ENCODE measurements around the gene XPC. TPM values are rescaled to one million over a fixed set of nuclear protein-coding genes. Genes with fewer than 3 reads are reported as not detected.
A peak's percentile ranks its signal among the peaks of the same experiment; 100 is the strongest.

The XPC gene
- polyA plus RNA-seq, 3 donors, result 13.4 to 22.0 (median 15.5) TPM

DNA sequence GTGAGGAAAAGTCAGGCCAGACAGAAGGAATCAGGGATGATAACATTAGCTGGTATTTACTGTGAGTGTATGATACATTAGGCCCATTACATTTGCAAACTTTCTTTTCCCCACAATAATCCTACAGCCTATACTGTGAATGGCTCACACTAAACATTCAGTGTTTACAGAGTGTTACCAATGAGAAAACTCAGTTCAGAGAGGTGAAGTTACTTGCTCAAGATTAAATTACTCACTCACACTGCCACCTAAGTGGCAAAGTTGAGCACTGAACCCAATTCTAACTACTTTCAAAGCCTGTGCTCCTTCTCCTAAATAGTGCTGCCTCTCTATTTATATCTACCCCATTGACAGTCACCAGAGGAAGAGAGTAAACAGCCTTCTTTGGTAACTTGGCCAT lies 8.5 kb downstream of the XPC start:
- Histone ChIP-seq H3K27me3 (ENCODE audit: control insufficient read depth in 2 of 2, insufficient read depth in 2 of 2, low read length in 2 of 2) (no peaks in the 10 kb centered on the region), H3K27ac (ENCODE audit: low read depth in 1 of 2, low read length in 2 of 2) (peak overlapping the region in 1 of 2 donors; percentile 6), H3K4me3 (replicated peaks in 1 of 3; ENCODE audit: low read depth in 2 of 3, low read length in 3 of 3) (no peak overlapping the region), H3K79me2 (ENCODE audit: insufficient read depth, low read length) (peaks cover 3% of the 10 kb centered on the region), H4K20me1 (ENCODE audit: insufficient read depth, low read length) (peaks cover 5% of the 10 kb centered on the region), H2AFZ (ENCODE audit: insufficient read depth, low read depth, low read length, poor library complexity, severe bottlenecking) (no peak overlapping the region), H3K9me3 (replicated peaks in 1 of 2; ENCODE audit: control insufficient read depth in 1 of 2, insufficient read depth in 1 of 2, low read length in 2 of 2) (no peaks in the 10 kb centered on the region), H3K9ac (ENCODE audit: insufficient read depth, low read length, poor library complexity, severe bottlenecking) (no peak overlapping the region), H3K4me1 (ENCODE audit: control insufficient read depth in 1 of 2, insufficient read depth in 2 of 2, low read length in 2 of 2) (no peaks in the 10 kb centered on the region), H3K4me2 (replicated peaks; ENCODE audit: extremely low read depth, low read length, poor library complexity, severe bottlenecking) (no peak overlapping the region), H3K36me3 (replicated peaks in 1 of 2; ENCODE audit: control insufficient read depth in 1 of 2, insufficient read depth in 2 of 2, low read length in 2 of 2) (peaks cover 82% of the 10 kb centered on the region in 2 donors)
- H3K4me3 Mint-ChIP-seq, result no peak overlapping the region
- no peak overlapping the region for H3K27ac Mint-ChIP-seq
- TF ChIP-seq, protein P1, sequence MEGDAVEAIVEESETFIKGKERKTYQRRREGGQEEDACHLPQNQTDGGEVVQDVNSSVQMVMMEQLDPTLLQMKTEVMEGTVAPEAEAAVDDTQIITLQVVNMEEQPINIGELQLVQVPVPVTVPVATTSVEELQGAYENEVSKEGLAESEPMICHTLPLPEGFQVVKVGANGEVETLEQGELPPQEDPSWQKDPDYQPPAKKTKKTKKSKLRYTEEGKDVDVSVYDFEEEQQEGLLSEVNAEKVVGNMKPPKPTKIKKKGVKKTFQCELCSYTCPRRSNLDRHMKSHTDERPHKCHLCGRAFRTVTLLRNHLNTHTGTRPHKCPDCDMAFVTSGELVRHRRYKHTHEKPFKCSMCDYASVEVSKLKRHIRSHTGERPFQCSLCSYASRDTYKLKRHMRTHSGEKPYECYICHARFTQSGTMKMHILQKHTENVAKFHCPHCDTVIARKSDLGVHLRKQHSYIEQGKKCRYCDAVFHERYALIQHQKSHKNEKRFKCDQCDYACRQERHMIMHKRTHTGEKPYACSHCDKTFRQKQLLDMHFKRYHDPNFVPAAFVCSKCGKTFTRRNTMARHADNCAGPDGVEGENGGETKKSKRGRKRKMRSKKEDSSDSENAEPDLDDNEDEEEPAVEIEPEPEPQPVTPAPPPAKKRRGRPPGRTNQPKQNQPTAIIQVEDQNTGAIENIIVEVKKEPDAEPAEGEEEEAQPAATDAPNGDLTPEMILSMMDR (IDR thresholded peaks at IDR 0.05), result no peak
- peaks cover 2% of the 10 kb centered on the region for H3K4me1 Mint-ChIP-seq
- H3K9me3 Mint-ChIP-seq, result no peaks in the 10 kb centered on the region
- intact Hi-C loops (cut with micrococcal nuclease), result no loop called here
- peaks cover 79 to 81% of the 10 kb centered on the region in 2 donors for H3K36me3 Mint-ChIP-seq
- H3K27me3 Mint-ChIP-seq (ENCODE audit: low read depth in 3 of 3), result no peaks in the 10 kb centered on the region
- no peak for DNase-seq

GRCh38 chr3:14169435-14169834 lies 9.0 kb downstream of the XPC start:
- Mint-ChIP-seq H3K4me3 (no peak overlapping the region), H3K9me3 (no peaks in the 10 kb centered on the region), H3K27me3 (ENCODE audit: low read depth in 3 of 3) (no peaks in the 10 kb centered on the region), H3K36me3 (peaks cover 83 to 85% of the 10 kb centered on the region in 2 donors), H3K4me1 (no peaks in the 10 kb centered on the region), H3K27ac (no peak overlapping the region)
- DNase-seq, result no peak
- Histone ChIP-seq H3K27me3 (ENCODE audit: control insufficient read depth in 2 of 2, insufficient read depth in 2 of 2, low read length in 2 of 2) (no peaks in the 10 kb centered on the region), H3K9me3 (replicated peaks in 1 of 2; ENCODE audit: control insufficient read depth in 1 of 2, insufficient read depth in 1 of 2, low read length in 2 of 2) (no peaks in the 10 kb centered on the region), H3K9ac (ENCODE audit: insufficient read depth, low read length, poor library complexity, severe bottlenecking) (no peak overlapping the region), H3K36me3 (replicated peaks in 1 of 2; ENCODE audit: control insufficient read depth in 1 of 2, insufficient read depth in 2 of 2, low read length in 2 of 2) (peaks cover 86 to 87% of the 10 kb centered on the region in 2 donors), H2AFZ (ENCODE audit: insufficient read depth, low read depth, low read length, poor library complexity, severe bottlenecking) (no peak overlapping the region), H3K4me3 (replicated peaks in 1 of 3; ENCODE audit: low read depth in 2 of 3, low read length in 3 of 3) (no peak overlapping the region), H3K79me2 (ENCODE audit: insufficient read depth, low read length) (no peaks in the 10 kb centered on the region), H3K27ac (ENCODE audit: low read depth in 1 of 2, low read length in 2 of 2) (no peak overlapping the region), H3K4me1 (ENCODE audit: control insufficient read depth in 1 of 2, insufficient read depth in 2 of 2, low read length in 2 of 2) (no peaks in the 10 kb centered on the region), H3K4me2 (replicated peaks; ENCODE audit: extremely low read depth, low read length, poor library complexity, severe bottlenecking) (no peak overlapping the region), H4K20me1 (ENCODE audit: insufficient read depth, low read length) (peaks cover 4% of the 10 kb centered on the region)
- TF ChIP-seq, protein P1 (IDR thresholded peaks at IDR 0.05), result no peak
- intact Hi-C loops (cut with micrococcal nuclease), result no loop called here
- 100% methylated on average over 1 of the region's 2 CpGs for WGBS (ENCODE audit: insufficient coverage)

Data from CD14-positive monocyte (primary cell).